Mesenchymal stem cell (in vitro differentiated cells and primary cell): ENCODE measurements around the gene MAP4K3.

Experiments used
- DNase-seq: peaks from one replicate; pipeline ENCODE4 v3.0.0-alpha.2; 2013
- H2AFZ ChIP-seq: one replicate; pipeline ENCODE4 v1.6.1; 2013; ENCODE audit warnings: low read depth, mild to moderate bottlenecking, control low read depth, inconsistent platforms, low read length, moderate library complexity
- H2AK5ac ChIP-seq: 2 replicates; pipeline ENCODE4 v1.6.1; 2013; ENCODE audit warnings: low read length, moderate library complexity, mild to moderate bottlenecking, inconsistent platforms; ENCODE audit not compliant: severe bottlenecking
- H2BK120ac ChIP-seq: one replicate; pipeline ENCODE4 v1.6.1; 2013; ENCODE audit warnings: low read depth, mild to moderate bottlenecking, inconsistent platforms, low read length, moderate library complexity
- H2BK12ac ChIP-seq, 2 experiments: one replicate each; pipeline ENCODE4 v1.6.1; 2013; ENCODE audit warnings: inconsistent platforms in 2 of 2, low read length in 2 of 2, mild to moderate bottlenecking in 2 of 2, moderate library complexity in 2 of 2, control low read depth in 1 of 2
- H2BK15ac ChIP-seq: one replicate; pipeline ENCODE4 v1.6.1; 2013; ENCODE audit warnings: mild to moderate bottlenecking, low read depth, inconsistent platforms; ENCODE audit not compliant: poor library complexity, severe bottlenecking
- H2BK5ac ChIP-seq: 2 replicates; pipeline ENCODE4 v1.6.1; 2013; ENCODE audit warnings: low read depth, mild to moderate bottlenecking, low read length, control low read depth, inconsistent platforms; ENCODE audit not compliant: poor library complexity, severe bottlenecking
- H3K14ac ChIP-seq, 2 experiments: one replicate each; pipeline ENCODE4 v1.6.1; 2013; ENCODE audit warnings: inconsistent platforms in 2 of 2, low read length in 2 of 2, control low read depth in 1 of 2, mild to moderate bottlenecking in 1 of 2, moderate library complexity in 1 of 2
- H3K18ac ChIP-seq, 2 experiments: one replicate each; pipeline ENCODE4 v1.6.1; 2013; ENCODE audit warnings: inconsistent platforms in 2 of 2, low read length in 2 of 2, control low read depth in 1 of 2, low read depth in 1 of 2, mild to moderate bottlenecking in 1 of 2
- H3K23ac ChIP-seq, 2 experiments: one replicate each; pipeline ENCODE4 v1.6.1; 2013; ENCODE audit warnings: inconsistent platforms in 2 of 2, low read length in 2 of 2, mild to moderate bottlenecking in 2 of 2, moderate library complexity in 2 of 2, control low read depth in 1 of 2
- H3K27ac ChIP-seq: 2 replicates; pipeline ENCODE4 v1.5.1; 2013; ENCODE audit warnings: mild to moderate bottlenecking, moderate library complexity, low read length, control low read depth, inconsistent platforms; ENCODE audit not compliant: poor library complexity, severe bottlenecking
- H3K27me3 ChIP-seq, 2 experiments: 2 replicates each; pipeline versions ENCODE4 v1.6.1 to v1.7.0; 2013; ENCODE audit warnings: low read length in 2 of 2, mild to moderate bottlenecking in 2 of 2, moderate library complexity in 2 of 2, control low read depth in 1 of 2, inconsistent platforms in 1 of 2; ENCODE audit not compliant: control insufficient read depth in 1 of 2, insufficient read depth in 1 of 2
- H3K36me3 ChIP-seq, 2 experiments: 2 replicates each; pipeline versions ENCODE4 v1.6.1 to v1.7.0; 2013; ENCODE audit warnings: low read length in 2 of 2, control low read depth in 1 of 2, inconsistent platforms in 1 of 2, low read depth in 1 of 2, mild to moderate bottlenecking in 1 of 2; ENCODE audit not compliant: insufficient read depth in 2 of 2, control insufficient read depth in 1 of 2
- H3K4ac ChIP-seq, 2 experiments: one replicate each; pipeline ENCODE4 v1.6.1; 2013; ENCODE audit warnings: inconsistent platforms in 2 of 2, low read length in 2 of 2, mild to moderate bottlenecking in 2 of 2, moderate library complexity in 2 of 2, control low read depth in 1 of 2, low read depth in 1 of 2
- H3K4me1 ChIP-seq: 2 replicates; pipeline ENCODE4 v1.6.1; 2013; ENCODE audit warnings: low read depth, low read length, control low read depth; ENCODE audit not compliant: control insufficient read depth, insufficient read depth
- H3K4me2 ChIP-seq: 2 replicates; pipeline ENCODE4 v1.6.1; 2013; ENCODE audit warnings: low read length, mild to moderate bottlenecking, inconsistent platforms; ENCODE audit not compliant: poor library complexity, severe bottlenecking
- H3K4me3 ChIP-seq, 2 experiments: 2 replicates each; pipeline versions ENCODE4 v1.5.1 to v1.7.0; 2013; ENCODE audit warnings: low read length in 2 of 2, mild to moderate bottlenecking in 2 of 2, control low read depth in 1 of 2, low read depth in 1 of 2; ENCODE audit not compliant: insufficient read depth in 1 of 2
- H3K79me1 ChIP-seq: replicated peaks from 2 replicates; pipeline ENCODE4 v1.6.1; 2013; ENCODE audit warnings: mild to moderate bottlenecking, control low read depth, low read length, inconsistent platforms; ENCODE audit not compliant: poor library complexity, severe bottlenecking
- H3K9ac ChIP-seq: 2 replicates; pipeline ENCODE4 v1.7.0; 2013; ENCODE audit warnings: mild to moderate bottlenecking, low read length, moderate library complexity
- H3K9me3 ChIP-seq: 2 replicates; pipeline ENCODE4 v1.7.0; 2013; ENCODE audit warnings: mild to moderate bottlenecking, low read length; ENCODE audit not compliant: control insufficient read depth
- H4K8ac ChIP-seq: one replicate; pipeline ENCODE4 v1.6.1; 2013; ENCODE audit warnings: inconsistent platforms, mild to moderate bottlenecking, low read length, moderate library complexity
- H4K91ac ChIP-seq: one replicate; pipeline ENCODE4 v1.6.1; 2013; ENCODE audit warnings: mild to moderate bottlenecking, low read length, inconsistent platforms
- WGBS: methylation state at CpG from one replicate; pipeline ENCODE4 v1.1.7; 2013; ENCODE audit warnings: mixed read lengths; 5-methylcytosine and 5-hydroxymethylcytosine counted together

Gene MAP4K3

GRCh38 chr2:39416140-39416539 lies 20.9 kb downstream of the MAP4K3 start:
- Histone ChIP-seq H3K14ac (no peak overlapping the region), H3K27ac (no peak overlapping the region), H2BK15ac (no peak overlapping the region), H3K4me1 (peaks cover 3% of the 10 kb centered on the region), H3K18ac (no peak overlapping the region), H2AFZ (no peak overlapping the region), H2BK120ac (no peak overlapping the region), H4K91ac (no peak overlapping the region), H3K9ac (peak overlapping the region; percentile 3), H2BK5ac (no peak overlapping the region), H3K9me3 (no peaks in the 10 kb centered on the region), H2BK12ac (no peak overlapping the region), H3K36me3 (no peaks in the 10 kb centered on the region), H3K23ac (no peak overlapping the region), H4K8ac (no peak overlapping the region), H3K4ac (no peak overlapping the region), H3K27me3 (no peaks in the 10 kb centered on the region), H3K4me3 (no peak overlapping the region), H2AK5ac (no peak overlapping the region), H3K79me1 (no peaks in the 10 kb centered on the region), H3K4me2 (no peak overlapping the region)
- 100% methylated on average over 2 of the region's 2 CpGs for WGBS
- DNase-seq, result no peak

GRCh38 chr2:39413063-39413737 lies 23.9 kb downstream of the MAP4K3 start:
- H2BK15ac ChIP-seq, result no peak overlapping the region
- no peak overlapping the region for H2BK120ac ChIP-seq
- no peak overlapping the region for H3K4me2 ChIP-seq
- over 99% methylated on average over 3 of the region's 4 CpGs for WGBS
- H3K18ac ChIP-seq, result no peak overlapping the region
- DNase-seq, result peak; percentile 44
- no peak overlapping the region for H2AK5ac ChIP-seq
- peaks cover 3% of the 10 kb centered on the region for H3K4me1 ChIP-seq
- no peaks in the 10 kb centered on the region for H3K79me1 ChIP-seq
- H3K36me3 ChIP-seq, result no peaks in the 10 kb centered on the region
- H3K9me3 ChIP-seq, result no peaks in the 10 kb centered on the region
- no peak overlapping the region for H3K27ac ChIP-seq
- H2AFZ ChIP-seq, result no peak overlapping the region
- no peaks in the 10 kb centered on the region for H3K27me3 ChIP-seq
- no peak overlapping the region for H4K91ac ChIP-seq
- no peak overlapping the region for H3K14ac ChIP-seq
- no peak overlapping the region for H2BK12ac ChIP-seq
- no peak overlapping the region for H3K4ac ChIP-seq
- H3K23ac ChIP-seq, result no peak overlapping the region
- H3K4me3 ChIP-seq, result no peak overlapping the region
- peak overlapping the region; percentile 46 for H3K9ac ChIP-seq
- no peak overlapping the region for H2BK5ac ChIP-seq
- no peak overlapping the region for H4K8ac ChIP-seq

- no peak overlapping the region for H2BK120ac ChIP-seq
- H3K36me3 ChIP-seq, result no peaks in the 10 kb centered on the region
- H3K79me1 ChIP-seq, result peaks cover 1% of the 10 kb centered on the region
- DNase-seq, result peak; percentile 96
- H2BK15ac ChIP-seq, result no peak overlapping the region
- H3K27me3 ChIP-seq, result no peaks in the 10 kb centered on the region
- peaks cover 5% of the 10 kb centered on the region for H3K4me1 ChIP-seq
- H4K8ac ChIP-seq, result no peak overlapping the region
- no peak overlapping the region for H3K23ac ChIP-seq
- H2AFZ ChIP-seq, result no peak overlapping the region
- no peak overlapping the region for H2AK5ac ChIP-seq
- no peak overlapping the region for H2BK12ac ChIP-seq
- no peak overlapping the region for H4K91ac ChIP-seq
- peak overlapping the region in 1 of 2 experiments; percentile 21 for H3K4me3 ChIP-seq
- WGBS, result 13% methylated on average over 6 of the region's 10 CpGs
- no peak overlapping the region for H3K4me2 ChIP-seq
- H2BK5ac ChIP-seq, result no peak overlapping the region
- H3K9me3 ChIP-seq, result no peaks in the 10 kb centered on the region
- no peak overlapping the region for H3K4ac ChIP-seq
- H3K14ac ChIP-seq, result no peak overlapping the region
- peak overlapping the region; percentile 74 for H3K9ac ChIP-seq
- no peak overlapping the region for H3K18ac ChIP-seq
- peak overlapping the region; percentile 76 for H3K27ac ChIP-seq
Measured at GRCh38 chr2:39411181-39411944, 25.7 kb downstream of the MAP4K3 start.

- no peak overlapping the region for H4K91ac ChIP-seq
- H2AK5ac ChIP-seq, result no peak overlapping the region
- H2BK12ac ChIP-seq, result no peak overlapping the region
- H3K4me2 ChIP-seq, result no peak overlapping the region
- peaks cover 10% of the 10 kb centered on the region for H3K4me1 ChIP-seq
- H3K79me1 ChIP-seq, result peaks cover 1% of the 10 kb centered on the region
- H3K4ac ChIP-seq, result no peak overlapping the region
- H3K18ac ChIP-seq, result no peak overlapping the region
- no peak overlapping the region for H2BK15ac ChIP-seq
- WGBS, result no CpG with 5 or more reads among the region's 3 CpGs
- H4K8ac ChIP-seq, result no peak overlapping the region
- H3K23ac ChIP-seq, result no peak overlapping the region
- H3K36me3 ChIP-seq, result no peaks in the 10 kb centered on the region
- no peak overlapping the region for H2BK120ac ChIP-seq
- peak overlapping the region; percentile 64 for H3K27ac ChIP-seq
- H3K14ac ChIP-seq, result no peak overlapping the region
- H3K4me3 ChIP-seq, result no peak overlapping the region
- H3K27me3 ChIP-seq, result no peaks in the 10 kb centered on the region
- no peak overlapping the region for H2AFZ ChIP-seq
- peak overlapping the region; percentile 74 for H3K9ac ChIP-seq
- DNase-seq, result no peak
- H2BK5ac ChIP-seq, result no peak overlapping the region
- H3K9me3 ChIP-seq, result no peaks in the 10 kb centered on the region
Measured at GRCh38 chr2:39409697-39410389, 27.2 kb downstream of the MAP4K3 start.
